GM10266 (cell line): ENCODE measurements around the gene PARP3.
"Not testable (repeated sequence)": the region's sequence is repeated elsewhere in the genome, so short reads cannot be mapped to it uniquely, and the experiment has no call there.

Source experiments
- DNase-seq: peaks from one replicate; pipeline ENCODE4 v3.0.0; 2012; ENCODE audit errors: extremely low spot score
- CTCF ChIP-seq: IDR thresholded peaks from 2 replicates; pipeline ENCODE4 v1.5.1; 2012; ENCODE audit warnings: mild to moderate bottlenecking, low read depth; ENCODE audit not compliant: control insufficient read depth, insufficient read depth; ENCODE audit errors: missing control alignments

The PARP3 gene

GRCh38 chr3:51904034-51904823 lies 37.9 kb upstream of the PARP3 start:
- no peak for TF ChIP-seq CTCF
- DNase-seq: no peak

DNA sequence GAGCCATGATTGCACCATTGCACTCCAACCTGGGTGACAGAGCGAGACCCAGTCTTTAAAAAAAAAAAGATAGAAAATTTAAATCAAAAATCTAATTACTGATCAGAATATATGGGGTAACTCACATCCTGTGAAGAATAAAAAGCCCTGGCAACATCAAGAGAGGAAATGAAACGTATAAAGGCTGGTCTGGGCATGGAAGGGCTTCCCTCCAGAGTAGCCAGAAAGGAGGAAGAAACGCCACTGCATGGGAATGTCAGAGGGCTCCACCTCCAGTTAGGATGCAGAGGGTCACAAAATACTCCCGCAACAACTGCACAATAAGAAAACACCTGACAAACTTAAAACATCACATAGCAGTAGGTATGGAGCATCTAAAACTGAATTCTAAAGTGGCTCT lies 34.1 kb upstream of the PARP3 start:
- TF ChIP-seq CTCF: no peak
- DNase-seq: no peak

GRCh38 chr3:51916418-51916817 lies 25.7 kb upstream of the PARP3 start:
- no peak for DNase-seq
- TF ChIP-seq CTCF: no peak

DNA sequence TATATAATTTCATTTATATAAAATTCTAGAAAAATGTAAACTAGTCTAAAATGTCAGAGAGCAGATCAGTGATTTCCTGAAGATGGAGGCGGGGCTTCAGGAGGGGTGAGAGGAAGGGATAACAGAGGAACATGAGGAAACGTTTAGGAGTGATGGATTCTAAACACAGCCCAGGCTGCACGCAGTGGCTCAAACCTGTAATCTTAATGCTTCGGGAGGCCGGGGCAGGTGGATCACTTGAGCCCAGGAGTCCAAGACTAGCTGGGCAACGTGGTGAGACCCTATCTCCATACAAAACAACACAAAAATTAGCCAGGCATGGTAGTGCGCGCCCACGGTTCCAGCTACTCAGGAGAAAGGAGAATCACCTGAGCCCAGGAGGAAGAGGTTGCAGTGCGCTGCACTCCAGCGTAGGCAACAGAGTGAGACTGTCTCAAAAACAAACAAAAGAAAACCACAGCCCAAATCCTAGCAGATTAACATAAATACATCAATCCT lies 21.0 kb upstream of the PARP3 start:
- no peak for DNase-seq
- no peak for TF ChIP-seq CTCF

- no peak for DNase-seq
- TF ChIP-seq CTCF: no peak
Observed at GRCh38 chr3:51927061-51927977, 14.8 kb upstream of the PARP3 start.

GRCh38 chr3:51928438-51928837 lies 13.7 kb upstream of the PARP3 start:
- DNase-seq: no peak
- no peak for TF ChIP-seq CTCF

DNA sequence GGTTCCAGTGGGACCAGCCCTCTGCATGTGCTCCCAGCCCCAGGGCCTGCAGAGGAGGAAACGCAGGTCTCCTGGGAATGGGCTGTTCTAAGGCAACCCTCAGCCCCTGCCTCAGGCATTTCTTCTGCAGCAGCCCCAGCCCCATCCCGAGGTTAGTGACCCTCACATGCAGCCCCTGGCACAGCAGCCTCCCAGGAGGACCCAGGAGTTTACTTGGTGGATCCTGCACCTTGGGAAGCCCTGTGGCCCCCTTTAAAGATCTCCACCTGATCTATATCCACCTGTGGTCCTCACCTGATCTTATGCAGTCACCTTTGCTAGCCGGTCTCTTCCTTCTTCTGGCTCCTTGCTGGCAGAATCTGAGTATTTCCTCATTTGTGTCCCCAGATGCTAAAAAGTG lies 13.2 kb upstream of the PARP3 start:
- not testable (repeated sequence) for DNase-seq
